Measurements from ENCODE around the gene FYCO1.

- TF ChIP-seq YY1 (IDR thresholded peaks at IDR 0.05; ENCODE audit: low read depth) (no peak), CREB1 (IDR thresholded peaks at IDR 0.05; ENCODE audit: low read depth) (no peak), EP300 (IDR thresholded peaks at IDR 0.05; ENCODE audit: borderline replicate concordance) (no peak)
These were observed 15.0 kb upstream of the FYCO1 start for GRCh38 chr3:46010519-46011113.
